NCI-H2196 (cell line): ENCODE measurements around the gene ZSWIM6.
"Not testable (repeated sequence)": the region's sequence is repeated elsewhere in the genome, so short reads cannot be mapped to it uniquely, and the experiment has no call there.

Experiments
- DNase-seq: peaks from one replicate; lab custom pipeline; 2025; ENCODE audit not compliant: unreplicated experiment; lab: John Stamatoyannopoulos, UW

Gene ZSWIM6

DNA sequence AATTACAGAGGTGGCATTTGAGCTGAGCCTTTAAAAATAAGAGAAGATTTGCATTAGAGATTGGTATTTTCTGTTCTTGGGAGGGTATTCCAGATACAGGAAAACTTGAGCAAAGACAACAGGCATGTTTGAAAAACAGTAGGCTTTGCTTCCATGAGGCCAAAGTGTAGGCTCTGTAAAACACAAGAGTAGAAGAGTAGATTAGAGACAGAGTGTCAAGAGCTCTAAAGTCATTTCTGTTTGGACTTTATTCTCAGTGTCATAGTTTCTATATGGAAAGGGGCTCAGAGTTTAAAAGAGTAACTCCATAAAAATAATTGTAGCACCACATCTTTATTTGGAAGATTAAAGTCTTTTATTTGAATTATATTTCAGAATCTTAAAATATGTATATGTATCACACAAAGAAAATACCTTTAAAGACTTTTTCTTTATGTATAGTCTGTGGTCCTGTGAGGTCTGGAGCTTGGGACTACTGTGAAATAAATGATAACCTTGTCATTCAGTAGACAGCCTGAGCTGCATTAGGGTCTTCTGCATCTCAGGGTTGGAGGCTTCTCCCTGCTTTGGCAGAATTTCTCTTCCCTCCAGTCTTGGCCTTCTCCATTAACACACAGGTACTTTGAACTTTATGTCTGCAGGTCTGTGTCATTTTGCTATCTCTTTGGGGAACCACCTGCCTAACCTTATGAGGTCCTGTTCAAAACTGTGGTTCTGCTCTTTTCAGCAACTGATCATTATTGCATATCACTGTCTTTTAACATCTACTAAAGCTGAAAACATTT, 73.6 kb downstream of the ZSWIM6 start:
- DNase-seq = no peak

DNA sequence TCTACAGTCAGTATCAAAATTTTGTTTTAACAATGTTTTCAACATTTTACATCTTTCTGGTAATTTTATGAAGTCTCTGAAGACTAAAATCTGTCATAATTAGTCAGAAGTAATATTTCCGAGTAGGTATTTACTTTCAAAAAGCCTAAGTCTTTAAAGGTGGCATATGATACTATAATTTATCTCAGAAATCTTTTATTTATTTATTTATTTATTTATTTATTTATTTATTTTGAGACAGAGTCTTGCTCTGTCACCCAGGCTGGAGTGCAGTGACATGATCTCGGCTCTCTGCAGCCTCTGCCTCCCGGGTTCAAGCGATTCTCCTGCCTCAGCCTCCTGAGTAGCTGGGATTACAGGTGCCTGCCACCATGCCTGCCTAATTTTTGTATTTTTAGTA, 74.4 kb downstream of the ZSWIM6 start:
- DNase-seq = not testable (repeated sequence)

DNA sequence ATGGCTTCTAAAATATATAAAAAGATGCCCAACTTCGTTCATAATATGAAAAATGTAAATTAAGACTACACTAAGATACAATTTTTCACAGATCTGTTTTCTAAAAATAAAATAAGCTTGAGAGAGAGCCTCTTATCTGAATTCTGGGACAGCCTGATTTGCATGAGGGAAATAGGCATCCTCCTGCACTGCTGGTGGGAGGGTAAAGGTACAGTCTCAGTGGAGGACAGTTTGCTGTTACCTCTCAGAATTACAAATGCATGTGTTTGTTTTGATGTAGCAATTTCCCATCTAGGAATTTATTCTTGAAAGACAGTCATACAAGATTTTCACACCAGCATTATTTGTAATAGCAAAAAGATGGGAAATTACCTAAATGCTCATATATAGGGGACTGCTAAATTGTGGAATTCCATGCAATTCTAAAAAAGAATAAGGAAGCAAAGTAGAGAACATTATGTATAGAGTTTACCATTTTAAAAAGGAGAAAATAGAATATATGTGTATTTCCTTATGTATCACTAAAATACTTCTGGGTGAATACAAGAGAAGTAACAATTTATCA, 75.7 kb downstream of the ZSWIM6 start:
- DNase-seq = no peak

DNA sequence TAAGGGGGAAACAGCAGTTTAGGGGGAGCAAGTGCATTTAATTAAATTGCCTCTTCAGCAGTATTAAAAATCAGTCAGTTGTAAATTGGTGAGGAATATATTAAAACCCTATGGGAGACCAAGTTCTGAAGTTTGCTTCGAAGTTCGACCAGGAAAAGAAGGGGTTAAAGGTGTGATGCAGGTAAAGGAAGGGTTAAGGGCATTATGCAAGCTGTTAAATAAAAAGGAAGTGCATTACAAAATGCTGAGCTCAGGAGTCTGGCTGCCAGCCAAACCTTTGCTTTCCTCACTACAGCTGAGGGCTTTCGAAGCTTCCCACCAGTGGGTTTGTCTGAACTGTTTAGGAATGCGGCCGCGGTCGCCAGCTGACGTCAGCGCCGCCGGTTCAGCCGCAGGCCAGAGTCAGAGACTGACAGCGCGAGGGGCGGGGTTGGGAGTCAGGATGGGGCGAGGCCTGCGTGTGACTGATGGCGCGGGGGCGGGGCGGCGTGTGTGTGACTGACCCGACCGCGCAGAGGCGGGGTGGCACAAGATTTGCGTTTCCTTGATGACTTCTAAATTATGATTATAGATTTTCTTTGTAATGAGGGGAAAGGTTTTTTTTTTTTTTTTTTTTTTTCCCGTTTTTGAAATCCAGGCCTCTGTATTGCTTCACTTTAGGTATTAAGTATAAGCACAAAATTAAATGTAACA, 76.6 kb downstream of the ZSWIM6 start:
- peak; percentile 88 for DNase-seq

DNA sequence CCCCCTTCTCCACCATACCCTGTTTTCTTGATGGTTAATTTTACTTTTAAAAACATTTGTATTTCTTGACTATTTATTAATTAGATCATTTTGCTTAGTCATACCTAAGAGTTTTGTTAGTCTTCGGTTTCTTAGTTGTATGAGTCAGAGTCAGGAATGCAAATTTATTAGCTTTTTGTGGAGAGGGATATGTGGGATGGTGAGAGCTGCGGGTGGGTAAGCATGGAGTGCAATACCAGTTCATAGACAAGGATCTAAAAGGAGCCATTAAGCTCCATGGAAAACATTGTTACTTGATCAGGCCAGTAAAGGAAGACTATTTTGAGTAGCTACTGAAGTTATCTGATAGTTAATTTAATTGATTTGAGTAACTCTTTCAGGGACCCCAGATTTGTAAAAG, 77.5 kb downstream of the ZSWIM6 start:
- DNase-seq = no peak

DNA sequence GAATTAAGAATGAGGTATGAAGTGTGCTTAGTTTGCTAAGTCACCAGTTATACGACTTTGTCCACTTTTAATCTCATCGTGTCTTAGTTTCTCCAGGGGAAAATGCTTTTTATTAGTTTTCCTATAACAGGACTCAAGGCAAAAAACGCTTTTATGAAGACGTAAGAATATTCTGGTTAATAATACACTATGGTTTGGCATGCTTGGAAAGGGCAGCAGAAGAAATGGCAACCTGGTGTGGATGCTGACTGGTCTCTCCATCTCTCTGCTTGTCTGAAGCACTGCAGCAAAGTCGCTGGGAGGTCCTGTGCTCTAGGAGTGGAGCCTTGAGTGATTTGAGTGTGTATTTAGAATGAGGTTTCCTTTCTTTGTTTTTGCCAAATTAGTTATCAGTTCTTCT, 78.8 kb downstream of the ZSWIM6 start:
- DNase-seq = no peak

DNA sequence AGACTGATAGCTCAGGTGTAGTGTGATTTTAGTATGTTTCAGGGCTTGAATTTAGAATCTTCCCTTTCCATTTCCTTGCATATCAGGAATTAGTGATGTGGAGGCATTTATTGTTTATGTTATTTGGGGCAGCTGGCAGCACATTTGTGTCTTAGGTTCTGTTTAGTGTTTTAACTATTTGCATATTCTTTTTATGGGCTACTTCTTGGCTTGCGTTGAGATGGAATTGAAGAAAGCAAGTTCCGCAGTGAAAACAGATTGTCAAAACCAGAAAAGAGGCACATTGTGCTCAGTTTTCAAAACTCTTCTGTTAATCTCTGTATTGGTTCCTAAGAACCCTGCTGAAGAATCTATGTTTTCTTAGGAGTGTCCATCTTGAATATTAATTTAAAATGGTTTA, 80.3 kb downstream of the ZSWIM6 start:
- DNase-seq = no peak

DNA sequence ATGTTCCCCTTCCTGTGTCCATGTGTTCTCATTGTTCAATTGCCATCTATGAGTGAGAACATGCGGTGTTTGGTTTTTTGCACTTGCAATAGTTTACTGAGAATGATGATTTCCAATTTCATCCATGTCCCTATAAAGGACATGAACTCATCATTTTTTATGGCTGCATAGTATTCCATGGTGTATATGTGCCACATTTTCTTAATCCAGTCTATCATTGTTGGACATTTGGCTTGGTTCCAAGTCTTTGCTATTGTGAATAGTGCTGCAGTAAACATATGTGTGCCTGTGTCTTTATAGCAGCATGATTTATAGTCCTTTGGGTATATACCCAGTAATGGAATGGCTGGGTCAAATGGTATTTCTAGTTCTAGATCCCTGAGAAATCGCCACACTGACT, 81.1 kb downstream of the ZSWIM6 start:
- not testable (repeated sequence) for DNase-seq

DNA sequence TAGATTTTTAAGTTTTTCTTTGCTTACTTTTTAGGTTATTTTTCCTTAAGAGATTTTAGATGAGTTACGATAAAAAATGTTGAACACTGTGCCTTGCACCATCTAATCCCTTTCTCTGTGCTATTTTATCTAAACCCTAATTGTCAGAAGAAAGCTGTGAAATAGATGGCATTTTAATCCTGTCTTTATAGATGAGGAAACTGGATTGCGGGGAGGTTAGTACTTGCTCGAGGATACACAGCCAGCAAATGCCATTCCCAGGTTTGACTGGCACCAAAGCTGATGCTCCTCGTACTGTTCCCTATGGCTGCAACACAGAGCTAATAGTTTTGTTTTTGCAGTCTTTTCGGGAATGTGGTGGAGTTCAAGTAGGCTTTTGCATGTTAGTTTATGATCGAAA, 82.7 kb downstream of the ZSWIM6 start:
- no peak for DNase-seq

DNA sequence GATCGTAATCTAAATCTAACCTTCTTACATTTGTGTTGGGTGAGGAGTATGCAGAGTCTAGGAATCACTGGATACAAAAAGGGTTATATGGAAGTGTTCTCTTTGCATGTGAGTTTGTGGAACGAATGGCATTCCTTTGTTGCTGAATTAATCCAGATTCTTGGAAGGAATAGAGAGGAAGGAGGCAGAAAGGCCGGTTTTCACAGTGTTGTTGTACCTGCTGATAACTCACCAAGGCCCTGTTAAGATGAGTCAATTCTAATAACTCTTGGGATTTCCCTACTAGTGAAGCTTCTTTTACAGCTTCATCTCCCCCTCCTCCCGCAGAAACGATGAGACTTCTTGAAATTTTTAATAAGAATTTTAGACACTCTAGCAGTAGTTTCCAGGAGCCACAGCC, 84.0 kb downstream of the ZSWIM6 start:
- no peak for DNase-seq

DNA sequence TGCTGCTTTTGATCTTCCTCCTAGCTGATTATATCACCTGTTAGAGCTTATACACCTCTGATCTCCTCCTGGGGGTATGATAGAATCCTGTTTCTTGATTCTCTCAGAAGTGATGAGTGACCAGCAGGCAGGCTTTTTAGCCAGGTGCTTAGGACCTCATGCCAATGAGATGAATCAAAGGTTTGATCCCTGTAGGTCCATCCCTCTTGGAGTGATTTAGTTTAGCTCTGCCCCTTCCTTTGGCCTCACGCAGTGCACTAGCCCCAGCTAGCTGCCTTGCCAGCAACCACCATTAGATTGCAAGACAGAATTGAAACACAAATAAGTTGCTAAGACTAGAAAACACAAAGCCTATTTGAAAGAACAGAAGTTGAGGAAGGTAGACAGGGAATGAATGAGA, 84.4 kb downstream of the ZSWIM6 start:
- DNase-seq = no peak

DNA sequence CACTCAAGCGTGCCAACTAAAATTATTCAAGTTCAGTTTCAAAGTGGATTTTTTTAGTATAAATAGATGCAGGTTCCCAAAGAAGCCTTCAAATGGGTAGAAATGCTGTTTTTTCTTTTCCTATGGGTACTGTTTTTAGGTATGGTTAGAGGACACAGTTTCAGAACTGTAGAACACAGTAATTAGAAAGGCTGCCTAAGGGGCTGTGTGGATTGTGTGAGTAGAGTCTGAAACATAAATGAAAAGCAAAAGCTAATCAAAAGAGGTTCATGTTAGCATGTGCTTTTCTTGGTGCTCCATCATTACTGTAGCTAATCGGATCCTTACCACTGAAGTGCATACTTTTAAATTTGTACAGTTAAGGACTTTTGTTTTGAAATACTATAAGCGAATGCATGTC, 85.3 kb downstream of the ZSWIM6 start:
- DNase-seq = no peak

DNA sequence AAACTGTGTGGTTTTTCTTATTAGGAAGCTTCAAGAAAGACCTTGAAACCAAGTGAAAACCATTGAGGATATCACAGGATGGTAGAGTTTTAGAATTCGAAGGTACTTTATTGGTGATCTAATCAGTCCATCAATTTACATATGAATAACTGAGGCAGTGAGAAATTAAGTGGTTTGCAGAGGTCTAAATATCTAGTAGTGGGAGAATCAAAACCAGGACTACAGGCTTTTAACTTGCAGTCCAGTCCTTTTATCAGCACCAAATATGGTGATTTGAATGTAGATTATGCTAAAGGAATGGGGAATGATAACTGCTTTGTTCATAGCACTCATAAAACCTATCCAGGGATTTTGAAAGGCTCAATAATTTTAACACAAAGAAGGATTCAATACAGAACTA, 85.8 kb downstream of the ZSWIM6 start:
- no peak for DNase-seq

DNA sequence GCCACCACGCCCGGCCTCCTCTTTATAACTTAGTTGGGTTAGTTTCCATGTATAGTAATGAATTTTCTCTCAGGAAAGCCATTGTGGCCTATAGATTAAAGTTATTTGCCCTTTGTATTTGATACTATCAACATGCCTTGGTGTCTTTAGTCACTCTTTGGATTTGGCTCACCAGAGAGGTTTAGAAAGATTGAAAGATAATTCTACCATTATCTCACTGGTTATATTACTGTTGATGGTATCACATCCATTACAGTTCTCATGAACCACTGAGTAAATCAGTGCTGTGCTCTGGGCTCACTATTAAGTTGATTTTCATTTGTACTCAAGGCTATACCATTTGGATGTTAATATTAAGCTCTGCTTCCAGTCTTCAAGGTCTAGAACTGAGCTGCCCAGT, 87.0 kb downstream of the ZSWIM6 start:
- no peak for DNase-seq

DNA sequence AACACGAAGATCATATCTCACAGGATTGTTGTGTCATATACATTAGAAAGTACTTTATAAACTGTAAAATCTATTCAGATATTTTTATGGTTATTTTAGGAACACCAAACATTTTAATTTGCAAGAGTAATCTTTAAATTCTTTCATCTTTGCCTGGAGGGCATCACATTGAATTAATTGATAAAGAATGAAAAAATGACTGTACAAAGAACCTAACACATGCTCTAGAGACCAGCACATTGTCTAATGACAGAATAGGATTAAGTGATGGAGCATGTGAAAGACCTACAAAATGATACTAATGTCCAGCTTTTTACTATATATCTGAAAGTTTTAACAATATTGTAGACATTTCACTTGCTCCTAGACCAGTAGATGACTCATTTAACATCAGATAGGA, 88.0 kb downstream of the ZSWIM6 start:
- no peak for DNase-seq

DNA sequence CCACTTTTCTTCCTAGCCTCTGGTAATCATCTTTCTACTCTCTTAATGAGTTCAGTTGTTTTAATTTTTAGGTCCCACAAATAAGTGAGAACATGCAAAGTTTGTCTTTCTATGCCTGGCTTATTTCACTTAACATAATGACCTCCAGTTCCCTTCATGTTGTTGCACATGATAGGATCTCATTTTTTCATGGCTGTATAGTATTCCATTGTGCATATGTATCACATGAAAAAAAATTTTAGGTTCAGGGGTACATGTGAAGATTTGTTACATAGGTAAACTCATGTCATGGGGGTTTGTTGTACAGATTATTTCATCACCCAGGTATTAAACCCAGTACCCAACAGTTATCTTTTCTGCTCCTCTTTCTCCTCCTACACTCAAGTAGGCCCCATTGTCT, 89.2 kb downstream of the ZSWIM6 start:
- DNase-seq = not testable (repeated sequence)

DNA sequence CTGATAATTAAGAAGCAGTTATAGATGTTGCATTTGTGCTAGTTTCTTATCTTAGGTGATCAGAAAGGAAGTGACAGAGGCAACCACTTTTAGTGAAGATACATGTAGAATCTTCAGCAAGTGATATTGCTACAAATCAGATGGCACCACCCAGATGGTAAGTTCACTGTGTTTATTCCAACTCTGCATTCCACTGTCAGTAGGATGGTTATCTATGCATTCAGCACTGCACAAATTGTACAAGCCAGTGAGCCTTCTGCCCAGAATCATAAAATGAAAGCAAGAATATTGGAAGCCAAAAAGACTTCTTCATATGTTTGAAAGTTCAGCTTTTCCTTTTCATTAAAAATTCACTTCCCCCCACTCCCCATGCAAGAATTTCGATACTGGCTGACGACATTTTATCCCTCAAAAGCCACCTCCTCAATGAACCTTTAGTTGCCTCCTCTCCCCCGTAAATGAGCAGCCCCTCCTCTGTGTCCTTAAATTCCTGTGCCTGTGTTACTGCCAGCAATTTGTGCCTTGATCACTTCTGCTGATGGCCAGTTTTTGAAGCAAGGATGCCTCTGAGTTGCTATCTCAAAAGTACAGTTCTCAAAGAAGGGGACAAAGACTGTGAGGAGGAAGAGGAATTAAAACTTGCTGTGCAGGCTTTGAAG, 91.6 kb downstream of the ZSWIM6 start:
- no peak for DNase-seq

DNA sequence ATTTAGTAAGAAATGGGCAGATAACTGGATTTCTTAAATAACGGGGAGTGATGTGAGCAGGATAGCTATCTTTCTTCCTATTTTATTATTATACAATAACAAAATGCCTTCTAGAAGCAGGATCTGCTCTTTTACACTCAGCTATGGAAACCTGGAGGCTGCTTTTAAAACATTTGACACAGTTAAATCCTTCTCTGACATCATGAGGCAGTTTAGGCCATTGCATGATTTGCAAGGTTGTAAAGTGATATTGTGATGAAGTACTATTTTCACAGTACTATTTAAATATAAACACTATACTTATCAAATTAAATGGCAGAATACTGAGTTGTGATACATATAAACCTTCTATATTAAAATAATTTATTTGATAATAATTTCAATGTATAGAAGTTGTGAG, 93.9 kb downstream of the ZSWIM6 start:
- no peak for DNase-seq

DNA sequence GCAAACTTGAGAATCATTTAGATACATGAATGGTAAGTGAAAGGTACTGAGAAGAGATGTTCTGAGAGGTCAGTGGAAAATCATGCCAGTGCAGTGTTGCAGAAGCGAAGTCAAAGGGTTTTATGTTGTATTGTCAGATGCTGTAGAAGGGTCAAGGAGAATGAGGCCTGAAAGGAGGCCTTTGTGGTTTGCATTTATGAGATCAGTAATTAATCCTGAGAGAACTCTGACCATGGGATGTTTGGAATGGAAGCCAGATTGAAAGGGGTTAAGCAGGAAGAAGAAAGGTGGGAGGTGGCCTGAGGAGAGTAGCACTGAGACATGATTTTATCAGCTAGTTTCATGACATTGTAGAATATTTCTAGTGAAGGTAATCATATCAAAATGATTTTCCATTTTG, 97.8 kb downstream of the ZSWIM6 start:
- DNase-seq = no peak

DNA sequence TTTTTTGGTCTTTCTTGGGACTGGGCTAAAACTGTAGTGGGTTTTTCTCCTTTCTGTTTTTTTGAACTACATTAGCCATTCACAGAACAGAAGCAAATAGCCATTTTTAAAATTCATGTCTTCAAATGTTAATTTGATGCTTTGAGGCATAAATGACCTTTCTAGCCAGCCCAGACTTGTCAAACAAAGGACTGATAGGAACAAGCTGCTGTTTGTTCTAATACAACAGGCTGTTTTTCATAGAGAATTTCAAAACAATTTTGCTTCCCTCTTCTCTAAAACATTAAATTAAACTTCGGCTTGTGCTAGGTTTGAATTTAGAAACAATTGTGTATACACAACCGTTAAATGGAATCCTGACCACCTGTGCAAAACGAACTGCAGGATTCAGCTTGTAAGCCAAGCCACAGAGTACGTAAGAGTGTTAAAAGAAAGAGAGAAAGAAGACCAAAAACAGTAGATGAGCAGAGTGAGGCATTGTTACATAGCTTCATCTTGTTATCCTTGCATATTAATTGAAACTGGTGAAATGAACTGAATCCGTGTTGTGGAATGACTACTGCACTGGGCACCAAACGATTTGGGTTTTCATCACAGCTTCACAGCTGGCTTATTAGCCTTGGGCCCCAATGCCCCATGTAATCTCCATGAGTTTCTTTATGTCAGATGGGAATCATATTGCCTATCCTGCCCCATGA, 100.0 kb downstream of the ZSWIM6 start:
- no peak for DNase-seq

DNA sequence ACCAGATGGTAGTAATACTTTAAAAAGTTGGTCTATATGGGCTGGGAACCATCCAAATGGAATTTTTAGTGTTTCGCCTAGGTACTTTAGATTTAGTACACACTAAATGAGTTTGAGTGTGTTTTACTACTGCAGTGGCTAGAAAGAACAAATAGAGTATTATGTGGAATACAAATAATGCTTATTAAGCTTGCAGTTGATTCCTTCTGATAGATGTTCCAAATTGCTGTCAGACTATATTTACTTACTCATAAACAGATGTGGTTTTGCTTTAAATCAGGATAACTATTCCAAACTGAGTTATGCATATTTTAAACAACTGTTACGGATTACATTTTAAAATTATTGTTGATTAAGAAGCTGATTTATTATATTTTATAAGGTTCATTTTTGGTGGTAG, 103.3 kb downstream of the ZSWIM6 start:
- no peak for DNase-seq
